ENCODE measurements around the gene PROC. TPM values are rescaled to one million over a fixed set of nuclear protein-coding genes. Genes with fewer than 3 reads are reported as not detected.

PROC gene
- total RNA-seq, 1 donor from 2014 or later = 0.25 TPM

DNA sequence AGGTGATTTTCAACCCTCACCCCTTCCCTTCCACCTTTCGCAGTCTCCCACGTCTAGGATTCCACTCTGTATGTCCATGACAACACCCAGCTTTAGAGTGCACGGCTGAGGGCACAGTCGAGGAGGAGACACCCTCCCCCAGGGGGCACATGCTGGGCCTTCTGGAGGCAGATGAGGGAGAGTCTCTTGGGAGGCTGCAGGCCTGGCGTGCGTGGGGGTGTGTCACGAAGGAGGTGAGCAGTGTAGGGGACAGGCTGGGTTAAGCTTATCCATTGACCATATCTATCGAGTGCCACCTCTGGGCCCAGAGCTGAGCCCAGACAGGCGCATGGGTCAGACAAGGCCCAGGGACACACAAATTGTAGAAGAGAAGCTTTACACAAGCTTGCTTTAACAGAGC lies 18.8 kb downstream of the PROC start:
- no peak overlapping the region for H3K27ac Mint-ChIP-seq
- TF ChIP-seq, protein P1, sequence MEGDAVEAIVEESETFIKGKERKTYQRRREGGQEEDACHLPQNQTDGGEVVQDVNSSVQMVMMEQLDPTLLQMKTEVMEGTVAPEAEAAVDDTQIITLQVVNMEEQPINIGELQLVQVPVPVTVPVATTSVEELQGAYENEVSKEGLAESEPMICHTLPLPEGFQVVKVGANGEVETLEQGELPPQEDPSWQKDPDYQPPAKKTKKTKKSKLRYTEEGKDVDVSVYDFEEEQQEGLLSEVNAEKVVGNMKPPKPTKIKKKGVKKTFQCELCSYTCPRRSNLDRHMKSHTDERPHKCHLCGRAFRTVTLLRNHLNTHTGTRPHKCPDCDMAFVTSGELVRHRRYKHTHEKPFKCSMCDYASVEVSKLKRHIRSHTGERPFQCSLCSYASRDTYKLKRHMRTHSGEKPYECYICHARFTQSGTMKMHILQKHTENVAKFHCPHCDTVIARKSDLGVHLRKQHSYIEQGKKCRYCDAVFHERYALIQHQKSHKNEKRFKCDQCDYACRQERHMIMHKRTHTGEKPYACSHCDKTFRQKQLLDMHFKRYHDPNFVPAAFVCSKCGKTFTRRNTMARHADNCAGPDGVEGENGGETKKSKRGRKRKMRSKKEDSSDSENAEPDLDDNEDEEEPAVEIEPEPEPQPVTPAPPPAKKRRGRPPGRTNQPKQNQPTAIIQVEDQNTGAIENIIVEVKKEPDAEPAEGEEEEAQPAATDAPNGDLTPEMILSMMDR (IDR thresholded peaks at IDR 0.05; ENCODE audit: unreplicated experiment) = no peak
- no peaks in the 10 kb centered on the region for H3K4me1 Mint-ChIP-seq
- no peak overlapping the region for H3K4me3 Mint-ChIP-seq
- H3K36me3 Mint-ChIP-seq = peaks cover 4% of the 10 kb centered on the region
- no peaks in the 10 kb centered on the region for H3K27me3 Mint-ChIP-seq (ENCODE audit: low read depth)
- peaks cover 12% of the 10 kb centered on the region for H3K9me3 Mint-ChIP-seq
- peak in 1 of 2 experiments; percentile 34 for DNase-seq (ENCODE audit: low spot score in 2 of 2, unreplicated experiment in 2 of 2)

DNA sequence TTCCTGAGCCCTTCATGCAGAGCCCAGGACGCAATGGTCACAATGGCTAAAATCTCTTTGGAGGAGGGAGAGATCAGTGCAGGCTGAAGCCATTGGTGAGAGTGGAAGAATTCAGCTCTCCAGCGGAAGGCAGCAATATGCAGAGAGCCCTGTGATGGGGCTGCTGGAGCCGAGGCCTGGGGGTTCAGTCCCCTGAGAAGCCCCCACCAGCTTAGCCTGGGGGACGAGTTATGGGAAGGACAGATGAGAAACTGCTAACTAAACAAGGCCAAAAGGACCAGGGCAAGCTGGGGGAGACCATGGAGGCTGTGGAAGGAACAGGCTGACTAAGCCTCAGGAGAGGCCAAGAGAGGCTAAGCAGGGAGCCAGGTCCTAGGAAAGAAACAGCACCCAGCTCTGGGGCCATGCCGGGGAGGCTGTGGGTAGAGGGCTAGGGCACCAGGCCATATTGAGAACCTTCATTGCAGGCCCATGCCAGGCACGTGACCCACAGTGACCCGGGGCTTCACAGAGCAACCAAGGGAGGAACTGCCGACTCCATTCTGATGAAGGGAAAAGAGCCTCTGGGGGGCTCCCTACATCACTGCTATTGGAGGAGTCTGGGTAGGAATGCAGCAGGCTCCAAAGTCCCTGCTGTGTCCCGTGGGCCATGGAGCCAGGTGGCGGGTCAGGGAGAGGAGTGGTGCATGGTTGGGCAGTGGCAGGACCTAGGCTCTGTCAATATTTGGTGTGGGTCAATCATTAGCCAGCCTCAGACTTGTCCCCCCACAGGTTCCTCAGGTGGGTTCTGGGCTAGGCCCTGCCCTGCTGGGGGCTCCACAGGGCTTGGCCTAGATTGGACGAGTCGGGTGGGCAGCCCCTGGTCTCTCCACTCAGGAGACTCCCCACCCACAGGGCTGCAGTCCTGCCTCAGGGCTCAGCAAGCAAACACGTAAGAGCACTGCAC lies 19.8 kb downstream of the PROC start:
- Mint-ChIP-seq H3K27me3 (ENCODE audit: low read depth) (no peaks in the 10 kb centered on the region), H3K27ac (no peak overlapping the region), H3K4me3 (no peak overlapping the region), H3K36me3 (peaks cover 4% of the 10 kb centered on the region), H3K4me1 (no peaks in the 10 kb centered on the region), H3K9me3 (peaks cover 14% of the 10 kb centered on the region)
- no peak for DNase-seq (ENCODE audit: low spot score in 2 of 2, unreplicated experiment in 2 of 2)
- TF ChIP-seq, protein P1 (IDR thresholded peaks at IDR 0.05; ENCODE audit: unreplicated experiment) = no peak

DNA sequence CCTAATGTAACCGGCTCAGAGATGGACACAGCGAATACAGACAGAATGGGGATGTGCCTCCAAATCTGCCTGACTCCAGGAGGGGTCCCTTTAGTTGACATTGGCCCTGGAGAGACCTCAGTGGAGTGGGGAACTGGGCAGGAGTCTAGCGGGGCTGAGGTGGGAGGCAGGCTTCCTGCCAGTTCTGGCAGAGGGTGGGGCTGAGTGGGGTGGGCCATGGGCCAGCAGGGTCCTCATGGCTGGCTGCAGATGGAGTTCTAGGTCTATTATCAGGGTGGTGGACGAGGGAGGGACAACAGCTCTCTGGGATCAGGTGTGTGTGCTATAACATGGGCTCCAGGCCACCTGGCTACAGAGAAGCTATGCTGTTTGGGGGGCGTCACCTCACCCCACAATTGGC lies 21.1 kb downstream of the PROC start:
- DNase-seq (ENCODE audit: low spot score in 2 of 2, unreplicated experiment in 2 of 2) = no peak
- no peak overlapping the region for H3K4me3 Mint-ChIP-seq
- H3K4me1 Mint-ChIP-seq = no peaks in the 10 kb centered on the region
- peaks cover 19% of the 10 kb centered on the region for H3K9me3 Mint-ChIP-seq
- TF ChIP-seq, protein P1 (IDR thresholded peaks at IDR 0.05; ENCODE audit: unreplicated experiment) = no peak
- H3K27me3 Mint-ChIP-seq (ENCODE audit: low read depth) = no peaks in the 10 kb centered on the region
- H3K27ac Mint-ChIP-seq = no peak overlapping the region
- H3K36me3 Mint-ChIP-seq = peaks cover 4% of the 10 kb centered on the region

DNA sequence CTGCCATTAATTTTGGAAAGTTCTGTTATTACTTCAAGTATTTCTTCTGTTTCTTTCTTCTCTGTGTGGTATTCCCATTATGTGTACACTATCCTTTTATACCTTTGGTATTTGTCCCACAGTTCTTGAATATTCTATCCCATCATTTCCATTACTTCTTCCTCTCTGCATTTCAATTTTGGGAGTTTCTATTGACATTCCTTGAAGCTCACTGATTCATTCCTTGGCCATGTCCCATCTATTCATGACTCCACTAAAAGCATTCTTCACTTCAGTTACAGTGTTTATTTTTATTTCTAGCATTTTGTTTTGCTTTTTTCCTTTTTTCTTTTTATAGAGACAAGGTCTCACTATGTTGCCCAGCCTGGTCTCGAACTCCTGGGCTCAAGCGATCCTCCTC lies 30.3 kb downstream of the PROC start:
- Mint-ChIP-seq H3K27ac (no peak overlapping the region), H3K4me3 (no peak overlapping the region), H3K9me3 (peaks cover 10% of the 10 kb centered on the region), H3K4me1 (no peaks in the 10 kb centered on the region), H3K27me3 (ENCODE audit: low read depth) (peaks cover 1% of the 10 kb centered on the region), H3K36me3 (peaks cover 4% of the 10 kb centered on the region)
- TF ChIP-seq, protein P1 (IDR thresholded peaks at IDR 0.05; ENCODE audit: unreplicated experiment) = no peak
- no peak for DNase-seq (ENCODE audit: low spot score in 2 of 2, unreplicated experiment in 2 of 2)

DNA sequence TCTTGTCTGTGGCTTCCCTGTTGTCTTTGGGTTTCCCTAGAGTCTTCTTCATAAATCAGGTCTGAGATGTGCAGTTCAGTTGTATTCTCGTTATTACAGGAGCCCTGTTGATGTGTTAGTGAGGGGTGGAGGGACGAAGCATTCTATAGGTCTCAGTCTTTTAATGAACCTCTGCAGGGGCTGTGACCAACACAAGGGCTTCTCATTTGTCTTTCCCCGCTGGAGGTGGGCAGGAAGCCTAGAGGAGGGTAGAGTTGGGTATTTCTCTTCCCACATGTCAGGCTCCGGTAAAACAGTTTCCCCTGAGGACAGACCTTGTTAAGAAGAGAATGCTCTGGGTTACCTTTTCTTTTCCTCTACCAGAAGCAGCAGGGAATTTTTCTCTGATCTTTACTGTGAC lies 31.2 kb downstream of the PROC start:
- Mint-ChIP-seq H3K27me3 (ENCODE audit: low read depth) (peaks cover 1% of the 10 kb centered on the region), H3K9me3 (peaks cover 7% of the 10 kb centered on the region), H3K4me3 (no peak overlapping the region), H3K36me3 (peaks cover 4% of the 10 kb centered on the region), H3K27ac (no peak overlapping the region), H3K4me1 (no peaks in the 10 kb centered on the region)
- DNase-seq (ENCODE audit: low spot score in 2 of 2, unreplicated experiment in 2 of 2) = no peak
- TF ChIP-seq, protein P1 (IDR thresholded peaks at IDR 0.05; ENCODE audit: unreplicated experiment) = no peak

All from mesothelial cell of epicardium (in vitro differentiated cells).